GM12873 (cell line): ENCODE data around the gene PRKCD.

ENCODE experiments used
- TF ChIP-seq, protein P1 (sequence below): IDR thresholded peaks from 2 replicates; pipeline ENCODE4 v1.5.1; 2012; ENCODE audit warnings: low read depth, mild to moderate bottlenecking, moderate library complexity, low read length, control low read depth; ENCODE audit not compliant: insufficient read depth; ENCODE audit errors: missing control alignments

The PRKCD gene

DNA sequence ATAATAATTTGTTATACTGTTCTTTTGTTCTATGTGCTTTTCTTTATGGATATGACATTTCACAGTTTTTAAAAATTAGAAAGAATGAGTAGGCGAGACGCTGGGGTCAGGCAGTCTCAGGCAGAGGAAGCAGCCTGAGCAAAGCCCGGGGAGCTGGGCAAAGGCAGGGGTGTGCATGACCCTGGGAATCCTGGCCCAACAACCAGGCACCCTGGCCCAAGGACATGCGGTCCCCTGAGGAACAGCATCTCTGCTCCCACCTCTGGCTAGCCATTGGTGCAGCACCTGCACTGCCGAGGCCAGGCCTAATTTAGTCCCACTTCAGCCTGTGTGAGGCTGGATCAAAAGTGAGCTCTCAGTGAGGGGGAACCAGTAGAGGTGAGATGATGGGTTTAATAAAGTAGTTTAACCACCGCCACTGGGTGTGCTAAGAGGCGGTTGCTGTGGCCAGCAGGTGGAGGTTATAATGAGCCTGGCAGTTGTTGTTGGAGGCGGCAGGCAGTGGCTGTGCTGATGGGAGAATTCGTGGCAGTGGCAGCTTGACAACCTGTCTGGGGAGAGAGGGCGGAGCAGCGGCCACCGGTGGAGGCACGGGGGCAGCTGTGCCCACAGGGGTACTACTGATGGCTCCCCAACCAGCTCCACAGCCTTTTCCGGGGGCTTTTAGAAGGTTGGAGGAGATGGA is 41.5 kb downstream of the PRKCD start:
- TF ChIP-seq, protein P1, sequence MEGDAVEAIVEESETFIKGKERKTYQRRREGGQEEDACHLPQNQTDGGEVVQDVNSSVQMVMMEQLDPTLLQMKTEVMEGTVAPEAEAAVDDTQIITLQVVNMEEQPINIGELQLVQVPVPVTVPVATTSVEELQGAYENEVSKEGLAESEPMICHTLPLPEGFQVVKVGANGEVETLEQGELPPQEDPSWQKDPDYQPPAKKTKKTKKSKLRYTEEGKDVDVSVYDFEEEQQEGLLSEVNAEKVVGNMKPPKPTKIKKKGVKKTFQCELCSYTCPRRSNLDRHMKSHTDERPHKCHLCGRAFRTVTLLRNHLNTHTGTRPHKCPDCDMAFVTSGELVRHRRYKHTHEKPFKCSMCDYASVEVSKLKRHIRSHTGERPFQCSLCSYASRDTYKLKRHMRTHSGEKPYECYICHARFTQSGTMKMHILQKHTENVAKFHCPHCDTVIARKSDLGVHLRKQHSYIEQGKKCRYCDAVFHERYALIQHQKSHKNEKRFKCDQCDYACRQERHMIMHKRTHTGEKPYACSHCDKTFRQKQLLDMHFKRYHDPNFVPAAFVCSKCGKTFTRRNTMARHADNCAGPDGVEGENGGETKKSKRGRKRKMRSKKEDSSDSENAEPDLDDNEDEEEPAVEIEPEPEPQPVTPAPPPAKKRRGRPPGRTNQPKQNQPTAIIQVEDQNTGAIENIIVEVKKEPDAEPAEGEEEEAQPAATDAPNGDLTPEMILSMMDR = no peak

DNA sequence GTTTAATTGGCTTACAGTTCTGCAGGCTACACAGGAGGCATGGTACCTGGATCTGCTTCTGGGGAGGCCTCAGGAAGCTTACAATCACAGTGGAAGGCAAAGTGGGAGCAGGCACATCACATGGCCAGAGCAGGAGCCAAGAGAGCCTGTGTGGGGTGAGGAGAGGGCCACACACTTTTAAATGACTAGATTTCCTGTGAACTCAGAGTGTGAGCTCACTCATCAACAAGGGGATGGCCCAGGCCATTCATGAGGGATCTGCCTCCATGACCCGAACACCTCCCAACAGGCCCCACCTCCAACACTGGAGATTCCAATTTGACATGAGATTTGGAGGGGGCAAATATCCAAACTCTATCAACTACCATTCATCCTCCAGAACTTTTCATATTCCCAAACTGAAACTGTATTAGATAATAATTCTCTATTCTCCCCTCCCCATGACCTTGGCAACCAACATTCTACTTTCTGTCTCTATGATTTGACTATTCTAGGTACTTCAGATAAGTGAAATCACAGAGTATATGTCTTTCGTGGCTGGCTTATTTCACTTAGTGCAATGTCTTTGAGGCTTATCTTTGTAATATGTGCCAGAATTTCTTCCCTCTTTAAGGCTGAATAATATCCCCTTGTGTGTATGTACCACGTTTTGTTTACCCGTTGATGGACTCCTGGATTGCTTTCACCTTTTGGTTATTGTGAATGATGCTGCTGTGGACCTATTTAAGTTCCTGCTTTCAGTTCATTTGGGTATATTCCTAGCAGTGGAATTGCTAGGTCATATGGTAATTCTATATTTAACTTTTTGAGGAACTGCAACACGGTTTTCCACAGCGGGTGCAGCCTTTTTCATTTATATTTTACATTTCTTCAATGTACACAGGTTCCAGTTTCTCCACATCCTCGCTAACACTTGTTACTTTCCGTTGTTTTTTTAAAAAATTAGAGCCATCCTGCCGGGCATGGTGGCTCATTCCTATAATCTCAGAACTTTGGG is 51.0 kb downstream of the PRKCD start:
- TF ChIP-seq, protein P1 = no peak

GRCh38 chr3:53213276-53213675 is 52.3 kb downstream of the PRKCD start:
- TF ChIP-seq, protein P1 = no peak

GRCh38 chr3:53215816-53216215 is 54.8 kb downstream of the PRKCD start:
- TF ChIP-seq, protein P1 = no peak

DNA sequence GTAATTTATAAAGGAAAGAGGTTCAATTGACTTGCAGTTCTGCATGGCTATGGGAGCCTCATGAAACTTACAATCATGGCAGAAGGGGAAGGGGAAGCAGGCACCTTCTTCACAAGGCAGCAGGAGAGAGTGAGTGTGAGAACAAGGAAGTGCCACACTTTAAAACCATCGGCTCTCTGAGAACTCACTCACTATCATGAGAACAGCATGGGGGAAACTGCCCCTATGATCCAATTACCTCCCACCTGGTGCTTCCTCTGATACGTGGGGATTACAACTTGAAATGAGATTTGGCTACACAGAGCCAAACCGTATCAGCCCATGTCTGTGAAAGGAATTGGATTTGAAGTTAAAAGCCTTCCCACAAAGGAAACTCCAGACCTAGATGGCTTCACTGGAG is 55.7 kb downstream of the PRKCD start:
- TF ChIP-seq, protein P1 = no peak

- TF ChIP-seq, protein P1 = no peak
Observed at GRCh38 chr3:53217175-53217574, 56.2 kb downstream of the PRKCD start.

- TF ChIP-seq, protein P1 = no peak
Observed at GRCh38 chr3:53218131-53218530, 57.1 kb downstream of the PRKCD start.
